HepG2 (cell line): Measurements from ENCODE around the gene ANKRD17. TPM values are rescaled to one million over a fixed set of nuclear protein-coding genes. Genes with fewer than 3 reads are reported as not detected.

Source experiments
- polyA plus RNA-seq, 8 experiments: library from polyadenylated mRNA; depleted of rRNA in 3 of 8; stranded (reverse) in 7 of 8; unstranded in 1 of 8; fragments of >200 nt; fragmentation: Illumina TruSeq in 4 of 8; extraction: Trizol in 4 of 8; gene quantifications; 2 replicates each; pipeline versions ENCODE4 v1.2.1 to v1.2.3, GENCODE V29; 2011 to 2016; ENCODE audit warnings: low read depth in 4 of 8, missing spikeins in 1 of 8, mixed read lengths in 1 of 8; ENCODE audit not compliant: insufficient read depth in 1 of 8
- total RNA-seq, 5 experiments: library from RNA; depleted of rRNA; stranded (reverse); fragments of >200 nt; fragmentation: Illumina TruSeq; extraction: Trizol; gene quantifications; 2 replicates each; pipeline ENCODE4 v1.2.3, GENCODE V29; 2016; ENCODE audit warnings: low read depth in 1 of 5
- TF ChIP-seq, protein P1 (sequence below), 2 experiments: fragments of 450-650 bp in 1 of 2; sonication (generic) in 1 of 2; formaldehyde crosslinking in 1 of 2; IDR thresholded peaks; 2 replicates each; pipeline versions ENCODE4 v1.6.1 to v1.8.0; 2016 to 2022; ENCODE audit warnings: antibody characterized with exemption in 1 of 2, mild to moderate bottlenecking in 1 of 2, missing genetic modification reagents in 1 of 2
- TF ChIP-seq, protein P2 (sequence below): IDR thresholded peaks from 2 replicates; pipeline ENCODE4 v1.6.1; 2016; ENCODE audit warnings: missing genetic modification reagents, missing compliant biosample characterization
- TF ChIP-seq, protein P3 (sequence below): sonication (generic); formaldehyde crosslinking; IDR thresholded peaks from 2 replicates; pipeline ENCODE4 v1.4.0; 2020; ENCODE audit warnings: missing genetic modification reagents

Gene ANKRD17
- total and polyA plus RNA-seq, 2 of the 13 experiments (the other 11 are each of a cell fraction or from before 2014, with no cell fraction given): 55.7 to 61.1 TPM

DNA sequence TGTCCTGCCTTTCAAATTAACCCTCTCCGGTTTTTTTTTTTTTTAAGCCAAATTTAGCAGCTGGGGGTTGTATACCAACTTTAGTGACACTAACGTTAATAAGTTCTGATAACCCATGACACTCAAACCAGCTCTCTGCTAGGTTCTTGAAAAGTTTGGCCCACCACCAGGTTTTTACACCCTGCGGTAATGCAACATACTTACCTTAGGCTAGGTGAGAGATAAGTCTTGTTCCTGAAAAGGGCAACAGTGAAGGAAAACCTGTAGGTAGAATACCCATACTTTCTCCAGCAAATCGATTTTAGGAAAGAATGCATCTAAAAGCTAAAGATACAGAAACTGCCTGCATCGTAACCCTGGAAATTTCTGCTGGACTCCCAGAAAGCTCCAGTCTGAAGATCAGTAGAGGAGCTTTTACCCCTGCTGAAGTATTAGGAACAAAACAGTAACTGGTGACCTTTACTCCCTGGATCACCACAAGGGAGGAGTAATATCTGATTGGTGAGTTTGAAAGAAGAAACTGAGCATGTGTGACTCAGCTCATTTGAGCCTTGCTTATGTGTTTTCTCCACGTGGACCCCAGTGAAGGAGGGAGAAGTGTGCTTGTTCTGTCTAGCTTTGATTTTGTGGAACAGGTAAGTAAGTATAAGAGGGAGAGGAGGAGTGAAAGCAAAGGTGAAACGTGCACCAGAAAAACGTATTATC lies 154.6 kb downstream of the ANKRD17 start (continued):
- TF ChIP-seq, protein P1, sequence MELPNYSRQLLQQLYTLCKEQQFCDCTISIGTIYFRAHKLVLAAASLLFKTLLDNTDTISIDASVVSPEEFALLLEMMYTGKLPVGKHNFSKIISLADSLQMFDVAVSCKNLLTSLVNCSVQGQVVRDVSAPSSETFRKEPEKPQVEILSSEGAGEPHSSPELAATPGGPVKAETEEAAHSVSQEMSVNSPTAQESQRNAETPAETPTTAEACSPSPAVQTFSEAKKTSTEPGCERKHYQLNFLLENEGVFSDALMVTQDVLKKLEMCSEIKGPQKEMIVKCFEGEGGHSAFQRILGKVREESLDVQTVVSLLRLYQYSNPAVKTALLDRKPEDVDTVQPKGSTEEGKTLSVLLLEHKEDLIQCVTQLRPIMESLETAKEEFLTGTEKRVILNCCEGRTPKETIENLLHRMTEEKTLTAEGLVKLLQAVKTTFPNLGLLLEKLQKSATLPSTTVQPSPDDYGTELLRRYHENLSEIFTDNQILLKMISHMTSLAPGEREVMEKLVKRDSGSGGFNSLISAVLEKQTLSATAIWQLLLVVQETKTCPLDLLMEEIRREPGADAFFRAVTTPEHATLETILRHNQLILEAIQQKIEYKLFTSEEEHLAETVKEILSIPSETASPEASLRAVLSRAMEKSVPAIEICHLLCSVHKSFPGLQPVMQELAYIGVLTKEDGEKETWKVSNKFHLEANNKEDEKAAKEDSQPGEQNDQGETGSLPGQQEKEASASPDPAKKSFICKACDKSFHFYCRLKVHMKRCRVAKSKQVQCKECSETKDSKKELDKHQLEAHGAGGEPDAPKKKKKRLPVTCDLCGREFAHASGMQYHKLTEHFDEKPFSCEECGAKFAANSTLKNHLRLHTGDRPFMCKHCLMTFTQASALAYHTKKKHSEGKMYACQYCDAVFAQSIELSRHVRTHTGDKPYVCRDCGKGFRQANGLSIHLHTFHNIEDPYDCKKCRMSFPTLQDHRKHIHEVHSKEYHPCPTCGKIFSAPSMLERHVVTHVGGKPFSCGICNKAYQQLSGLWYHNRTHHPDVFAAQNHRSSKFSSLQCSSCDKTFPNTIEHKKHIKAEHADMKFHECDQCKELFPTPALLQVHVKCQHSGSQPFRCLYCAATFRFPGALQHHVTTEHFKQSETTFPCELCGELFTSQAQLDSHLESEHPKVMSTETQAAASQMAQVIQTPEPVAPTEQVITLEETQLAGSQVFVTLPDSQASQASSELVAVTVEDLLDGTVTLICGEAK (IDR thresholded peaks at IDR 0.05): no peak
- TF ChIP-seq, protein P1 (CRISPR knock-in tag; IDR thresholded peaks at IDR 0.05): no peak
- TF ChIP-seq, protein P2, sequence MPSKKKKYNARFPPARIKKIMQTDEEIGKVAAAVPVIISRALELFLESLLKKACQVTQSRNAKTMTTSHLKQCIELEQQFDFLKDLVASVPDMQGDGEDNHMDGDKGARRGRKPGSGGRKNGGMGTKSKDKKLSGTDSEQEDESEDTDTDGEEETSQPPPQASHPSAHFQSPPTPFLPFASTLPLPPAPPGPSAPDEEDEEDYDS (CRISPR knock-in tag): peak; percentile 86
- TF ChIP-seq, protein P3, sequence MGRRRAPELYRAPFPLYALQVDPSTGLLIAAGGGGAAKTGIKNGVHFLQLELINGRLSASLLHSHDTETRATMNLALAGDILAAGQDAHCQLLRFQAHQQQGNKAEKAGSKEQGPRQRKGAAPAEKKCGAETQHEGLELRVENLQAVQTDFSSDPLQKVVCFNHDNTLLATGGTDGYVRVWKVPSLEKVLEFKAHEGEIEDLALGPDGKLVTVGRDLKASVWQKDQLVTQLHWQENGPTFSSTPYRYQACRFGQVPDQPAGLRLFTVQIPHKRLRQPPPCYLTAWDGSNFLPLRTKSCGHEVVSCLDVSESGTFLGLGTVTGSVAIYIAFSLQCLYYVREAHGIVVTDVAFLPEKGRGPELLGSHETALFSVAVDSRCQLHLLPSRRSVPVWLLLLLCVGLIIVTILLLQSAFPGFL (CRISPR knock-in tag): no peak
- TF ChIP-seq, all 625 proteins: peak for 117
